ENCODE data around the gene PRR33.
"Not testable (repeated sequence)": the region's sequence is repeated elsewhere in the genome, so short reads cannot be mapped to it uniquely, and the experiment has no call there.

The PRR33 gene

DNA sequence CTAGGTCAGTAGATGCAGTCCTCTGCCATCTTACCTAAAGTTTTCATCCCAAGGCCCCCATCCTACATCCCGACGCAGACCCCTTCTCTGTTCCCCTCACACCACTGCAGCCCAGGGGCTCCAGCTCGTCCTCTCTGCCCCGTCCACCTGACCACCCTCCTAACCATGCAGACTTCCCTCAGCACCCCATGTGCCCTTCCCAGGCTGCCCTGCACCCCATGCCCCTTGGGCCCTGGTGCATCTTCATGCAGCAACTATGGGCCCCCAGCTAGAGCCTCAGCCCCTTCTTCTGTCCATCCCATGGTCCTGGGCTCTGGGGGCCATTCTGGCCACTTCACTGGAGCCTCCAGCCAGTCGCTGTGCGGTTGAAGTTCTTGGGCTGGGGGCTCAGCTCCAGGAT lies 2.9 kb downstream of the PRR33 start:
- no peak for DNase-seq

GRCh38 chr11:1888347-1888753 lies 3.3 kb downstream of the PRR33 start:
- no peak for DNase-seq

DNA sequence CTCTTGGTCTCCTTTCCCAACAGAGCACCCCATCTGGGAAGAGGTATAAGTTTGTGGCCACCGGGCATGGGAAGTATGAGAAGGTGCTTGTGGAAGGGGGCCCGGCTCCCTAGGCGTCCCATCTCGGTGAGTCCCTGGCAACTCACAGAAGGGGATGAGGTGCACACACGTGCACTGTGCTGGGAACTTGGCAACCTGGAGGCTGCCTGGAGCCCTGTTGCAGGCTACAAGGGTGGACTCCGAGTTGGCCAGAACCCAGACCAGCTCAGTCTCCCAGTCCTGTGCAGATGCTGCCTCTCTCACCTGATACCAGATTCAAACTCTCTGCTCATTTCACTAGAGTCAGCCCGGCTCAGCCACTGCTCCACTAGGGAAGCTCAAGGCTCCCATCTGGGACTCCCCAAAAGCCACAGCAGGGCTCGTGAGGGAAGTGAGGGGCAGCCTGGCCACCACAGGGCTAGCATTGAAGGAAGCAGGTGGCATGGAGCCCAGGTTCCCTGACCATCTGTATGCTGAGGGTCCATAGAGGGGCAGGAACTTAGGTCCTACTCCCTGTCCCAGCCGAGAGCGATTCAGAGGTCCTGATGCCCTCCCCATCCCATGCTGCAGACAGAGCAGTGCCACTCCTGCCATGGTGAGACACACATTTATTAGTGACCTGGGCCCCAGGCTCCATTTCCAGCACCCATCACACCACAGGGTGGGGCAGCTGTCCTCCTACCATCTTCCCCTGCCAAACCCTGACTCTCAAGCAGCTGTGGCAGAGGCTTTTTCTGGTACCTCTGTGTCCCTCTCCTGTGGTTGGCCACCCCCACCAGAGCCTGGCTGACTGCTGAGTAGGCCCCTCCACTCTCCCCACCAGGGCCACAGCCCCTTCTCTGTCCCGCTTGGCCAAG lies 4.0 kb downstream of the PRR33 start:
- DNase-seq: no peak

DNA sequence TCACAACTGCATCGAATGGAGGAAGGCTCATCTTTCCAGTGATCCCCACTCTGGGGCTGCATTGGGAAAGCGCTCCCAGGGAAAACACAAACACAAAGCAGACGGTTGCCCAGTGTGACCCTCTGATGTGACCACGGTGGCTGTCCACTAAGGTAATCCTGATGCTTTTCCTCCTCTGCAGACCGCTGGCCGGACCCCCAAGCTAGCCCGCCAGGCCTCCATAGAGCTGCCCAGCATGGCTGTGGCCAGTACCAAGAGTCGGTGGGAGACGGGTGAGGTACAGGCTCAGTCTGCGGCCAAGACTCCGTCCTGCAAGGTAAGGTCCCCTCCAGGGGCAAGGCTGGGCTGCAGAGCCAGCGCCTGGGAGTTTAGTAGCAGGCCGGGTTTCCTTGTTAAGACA lies 5.1 kb downstream of the PRR33 start:
- not testable (repeated sequence) for DNase-seq

DNA sequence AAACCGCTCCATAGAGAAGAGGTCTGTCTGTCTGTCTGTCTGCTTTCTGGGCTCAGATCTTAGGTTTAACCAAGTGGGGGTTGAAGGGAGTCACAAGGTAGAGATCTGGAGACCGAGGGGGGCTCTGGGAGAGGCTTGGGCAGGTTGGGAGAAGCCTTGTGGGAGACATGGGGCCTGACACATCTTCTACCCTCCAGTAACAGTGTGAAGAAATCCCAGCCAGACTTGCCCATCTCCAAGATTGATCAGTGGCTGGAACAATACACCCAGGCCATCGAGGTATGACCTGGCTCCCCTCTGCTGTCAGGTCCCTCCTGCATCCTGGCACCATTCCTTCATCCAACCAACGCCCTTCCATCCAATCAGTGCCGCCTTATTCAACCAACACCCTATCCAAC lies 7.4 kb downstream of the PRR33 start:
- DNase-seq: no peak

- no peak for DNase-seq
Measured at GRCh38 chr11:1883346-1884302, 8.1 kb downstream of the PRR33 start.

- peak; percentile 16 for DNase-seq
Measured at GRCh38 chr11:1882265-1883238, 9.1 kb downstream of the PRR33 start.

DNA sequence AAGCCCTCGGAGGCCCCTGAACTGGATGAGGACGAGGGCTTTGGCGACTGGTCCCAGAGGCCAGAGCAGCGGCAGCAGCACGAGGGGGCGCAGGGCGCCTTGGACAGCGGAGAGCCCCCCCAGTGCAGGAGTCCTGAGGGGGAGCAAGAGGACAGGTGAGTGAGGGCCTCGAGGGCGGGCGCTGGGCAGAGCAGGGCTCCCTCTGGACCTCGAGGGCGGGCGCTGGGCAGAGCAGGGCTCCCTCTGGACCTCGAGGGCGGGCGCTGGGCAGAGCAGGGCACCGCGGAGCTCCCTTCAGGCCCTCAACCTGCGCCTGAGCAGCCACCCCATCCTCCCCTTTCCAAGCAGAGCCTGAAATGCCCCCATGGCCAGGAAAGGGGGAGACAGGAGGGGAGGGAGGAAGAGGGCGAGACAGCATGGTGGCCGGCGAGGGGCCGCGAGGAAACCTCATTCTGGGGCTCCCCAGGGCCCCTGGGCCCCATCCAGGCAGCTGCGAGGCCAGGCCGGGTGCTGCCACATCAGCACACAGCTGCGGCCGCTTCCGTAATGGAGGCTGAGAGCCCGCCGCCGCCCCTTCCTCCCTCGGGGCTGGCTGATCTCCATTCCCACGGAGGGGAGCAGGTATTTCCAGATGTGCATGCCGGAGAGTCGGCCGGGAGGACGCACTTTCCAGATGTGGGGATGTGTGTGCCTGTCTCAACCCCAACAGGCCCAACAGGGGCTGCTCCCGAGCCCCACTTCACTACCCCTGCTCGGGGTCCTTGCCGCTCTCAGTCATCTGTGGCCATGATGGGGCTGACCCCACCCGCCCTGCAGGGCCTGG lies 10.0 kb downstream of the PRR33 start:
- DNase-seq: no peak

GRCh38 chr11:1880746-1881441 lies 10.8 kb downstream of the PRR33 start:
- DNase-seq: no peak

- DNase-seq: no peak
Measured at GRCh38 chr11:1879941-1880720, 11.6 kb downstream of the PRR33 start.

- no peak for DNase-seq
Measured at GRCh38 chr11:1879342-1879940, 12.3 kb downstream of the PRR33 start.

GRCh38 chr11:1878137-1879031 lies 13.3 kb downstream of the PRR33 start:
- no peak for DNase-seq

GRCh38 chr11:1877211-1878136 lies 14.2 kb downstream of the PRR33 start:
- DNase-seq: no peak

DNA sequence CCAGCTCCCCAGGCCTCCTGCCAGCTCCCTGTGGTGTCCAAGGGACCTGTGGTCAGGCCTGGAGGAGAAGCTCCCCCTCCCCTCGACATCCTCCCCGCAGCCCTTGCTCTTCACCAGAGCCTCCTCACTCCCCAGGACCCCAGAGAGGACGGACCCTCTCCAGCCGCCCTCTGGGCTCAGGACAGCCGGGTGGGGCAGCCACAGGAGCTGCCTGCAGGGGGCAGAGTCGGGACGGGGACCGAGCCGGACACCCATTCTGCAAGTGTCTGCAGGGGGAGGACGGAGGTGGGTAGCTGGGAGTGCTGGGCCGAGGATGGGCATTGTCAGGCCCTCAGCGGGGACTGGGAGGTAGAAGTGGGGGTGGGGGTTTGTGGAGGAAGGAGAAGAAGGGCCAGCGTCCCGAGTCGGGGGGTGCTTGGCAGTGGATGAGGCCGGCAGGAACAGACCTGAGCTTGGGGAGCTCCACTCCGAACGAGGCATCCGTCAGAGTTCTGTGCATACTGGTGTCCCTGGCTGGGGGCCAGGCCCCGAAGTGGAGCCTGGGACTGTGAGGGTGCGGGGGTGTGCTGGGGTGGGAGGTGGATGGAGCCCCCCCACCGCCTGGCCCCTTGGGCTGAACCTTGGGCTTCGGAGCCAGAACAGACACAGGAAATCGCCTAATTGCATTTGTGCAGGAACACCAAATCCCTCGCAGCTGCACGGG lies 15.2 kb downstream of the PRR33 start:
- no peak for DNase-seq

- not testable (repeated sequence) for DNase-seq
Measured at GRCh38 chr11:1875851-1876301, 15.8 kb downstream of the PRR33 start.

- no peak for DNase-seq
Measured at GRCh38 chr11:1875093-1875850, 16.4 kb downstream of the PRR33 start.
